ENCODE results near the gene AKNA.

AKNA gene

DNA sequence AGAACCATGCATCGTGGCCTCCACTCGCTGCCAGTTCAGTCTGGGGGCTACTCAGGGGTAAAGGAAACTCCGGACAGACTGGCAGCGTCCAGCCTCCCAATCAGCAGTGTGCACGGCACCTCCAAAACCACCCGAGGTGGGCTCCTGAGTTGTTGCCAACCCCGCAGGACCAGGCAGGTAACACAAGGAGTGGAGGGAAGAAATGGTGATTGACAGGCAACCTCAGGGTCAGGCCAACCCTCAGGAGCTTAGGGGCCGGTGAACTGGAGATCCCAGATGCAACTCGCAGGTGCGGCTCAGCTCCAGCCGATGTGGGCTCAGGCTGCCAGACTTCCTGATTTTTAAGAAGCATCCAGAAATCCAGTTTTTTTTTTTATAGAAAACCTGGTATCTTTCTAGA lies 37.3 kb upstream of the AKNA start:
- DNase-seq (ENCODE audit: low read depth): no peak
- TF ChIP-seq CTCF (IDR thresholded peaks at IDR 0.05; ENCODE audit: insufficient read depth, low read depth, low read length, missing control alignments): no peak
- no peak overlapping the region for H3K4me3 ChIP-seq (ENCODE audit: low read depth, low read length)

- TF ChIP-seq CTCF (IDR thresholded peaks at IDR 0.05; ENCODE audit: insufficient read depth, low read depth, low read length, missing control alignments): no peak
- DNase-seq (ENCODE audit: low read depth): no peak
- no peak overlapping the region for H3K4me3 ChIP-seq (ENCODE audit: low read depth, low read length)
These were observed 36.3 kb upstream of the AKNA start for GRCh38 chr9:114424126-114424525.

DNA sequence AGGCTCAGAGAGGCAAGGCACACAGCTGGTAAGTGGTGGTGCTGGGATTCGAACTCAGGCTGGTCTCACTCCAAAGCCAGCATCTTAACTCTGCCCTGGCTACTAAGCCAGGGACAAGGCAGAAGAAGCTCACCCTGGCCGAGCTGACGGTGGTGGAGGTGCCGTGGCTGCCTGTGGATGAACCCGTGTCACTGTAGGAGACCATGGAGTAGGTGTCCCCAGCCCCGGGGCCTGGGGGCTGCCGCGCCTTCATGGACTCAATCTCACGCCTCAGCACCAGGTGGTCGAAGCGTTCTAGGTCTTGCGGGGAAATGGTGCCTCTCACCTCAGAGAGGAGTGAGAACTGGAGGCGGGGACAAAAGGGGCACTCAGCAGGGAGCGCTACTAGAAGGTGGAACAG lies 35.4 kb upstream of the AKNA start:
- TF ChIP-seq CTCF (IDR thresholded peaks at IDR 0.05; ENCODE audit: insufficient read depth, low read depth, low read length, missing control alignments): no peak

GRCh38 chr9:114421147-114421546 lies 33.4 kb upstream of the AKNA start:
- TF ChIP-seq CTCF (IDR thresholded peaks at IDR 0.05; ENCODE audit: insufficient read depth, low read depth, low read length, missing control alignments): no peak
- no peak overlapping the region for H3K4me3 ChIP-seq (ENCODE audit: low read depth, low read length)
- no peak for DNase-seq (ENCODE audit: low read depth)

More for the DNA sequence above, 35.4 kb upstream of the AKNA start:
- DNase-seq (ENCODE audit: low read depth): no peak
- no peak overlapping the region for H3K4me3 ChIP-seq (ENCODE audit: low read depth, low read length)

DNA sequence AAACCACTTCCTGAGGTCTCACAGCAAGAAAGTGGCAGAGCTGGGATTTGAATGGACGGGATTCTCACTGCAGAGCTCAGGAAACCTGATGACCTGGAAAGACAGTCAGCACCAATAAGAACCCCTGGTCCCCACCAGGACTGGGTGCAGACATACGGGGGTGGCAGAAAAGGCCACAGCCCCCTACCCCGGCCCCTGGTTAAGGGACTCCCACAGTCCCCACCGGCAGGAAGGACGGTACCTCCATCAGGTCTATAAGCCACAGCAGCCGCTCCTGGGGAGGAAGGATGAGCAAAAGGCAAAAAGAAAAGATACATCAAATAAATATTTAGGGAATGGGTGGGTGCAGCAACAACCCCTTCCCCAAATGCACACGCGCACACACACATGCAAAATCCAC lies 32.0 kb upstream of the AKNA start:
- TF ChIP-seq CTCF (IDR thresholded peaks at IDR 0.05; ENCODE audit: insufficient read depth, low read depth, low read length, missing control alignments): no peak
- no peak overlapping the region for H3K4me3 ChIP-seq (ENCODE audit: low read depth, low read length)
- no peak for DNase-seq (ENCODE audit: low read depth)

- DNase-seq (ENCODE audit: low read depth): no peak
- no peak overlapping the region for H3K4me3 ChIP-seq (ENCODE audit: low read depth, low read length)
- no peak for TF ChIP-seq CTCF (IDR thresholded peaks at IDR 0.05; ENCODE audit: insufficient read depth, low read depth, low read length, missing control alignments)
These were observed 30.3 kb upstream of the AKNA start for GRCh38 chr9:114418053-114418452.

- TF ChIP-seq CTCF (IDR thresholded peaks at IDR 0.05; ENCODE audit: insufficient read depth, low read depth, low read length, missing control alignments): no peak
- no peak for DNase-seq (ENCODE audit: low read depth)
- no peak overlapping the region for H3K4me3 ChIP-seq (ENCODE audit: low read depth, low read length)
These were observed 29.7 kb upstream of the AKNA start for GRCh38 chr9:114417511-114417910.

Data from GM12865 (cell line).